Upper lobe of left lung (tissue), 4 donors: ENCODE data around the gene SPTAN1.
A peak's percentile ranks its signal among the peaks of the same experiment; 100 is the strongest.

ENCODE experiments used
- CTCF ChIP-seq, 6 experiments: fragments of 450-650 bp in 4 of 6; fragments of 200-600 bp in 2 of 6; sonication (generic) in 2 of 6; IDR thresholded peaks; one replicate each; pipeline ENCODE4 v1.5.1; 2016 to 2019; ENCODE audit warnings: antibody characterized with exemption in 6 of 6
- EP300 ChIP-seq, 4 donors: sonication (generic); formaldehyde crosslinking; IDR thresholded peaks; one replicate each; pipeline ENCODE4 v1.5.1; 2017; ENCODE audit warnings: antibody characterized with exemption in 4 of 4, control low read depth in 2 of 4
- POLR2A ChIP-seq, 4 donors: fragments of 450-650 bp; IDR thresholded peaks; one replicate each; pipeline ENCODE4 v1.5.1; 2016 to 2017; ENCODE audit warnings: antibody characterized with exemption in 4 of 4, mild to moderate bottlenecking in 2 of 4
- POLR2AphosphoS5 ChIP-seq, 2 donors: sonication (generic); formaldehyde crosslinking; IDR thresholded peaks; one replicate each; pipeline ENCODE4 v1.5.1; 2017; ENCODE audit warnings: antibody characterized with exemption in 2 of 2

DNA sequence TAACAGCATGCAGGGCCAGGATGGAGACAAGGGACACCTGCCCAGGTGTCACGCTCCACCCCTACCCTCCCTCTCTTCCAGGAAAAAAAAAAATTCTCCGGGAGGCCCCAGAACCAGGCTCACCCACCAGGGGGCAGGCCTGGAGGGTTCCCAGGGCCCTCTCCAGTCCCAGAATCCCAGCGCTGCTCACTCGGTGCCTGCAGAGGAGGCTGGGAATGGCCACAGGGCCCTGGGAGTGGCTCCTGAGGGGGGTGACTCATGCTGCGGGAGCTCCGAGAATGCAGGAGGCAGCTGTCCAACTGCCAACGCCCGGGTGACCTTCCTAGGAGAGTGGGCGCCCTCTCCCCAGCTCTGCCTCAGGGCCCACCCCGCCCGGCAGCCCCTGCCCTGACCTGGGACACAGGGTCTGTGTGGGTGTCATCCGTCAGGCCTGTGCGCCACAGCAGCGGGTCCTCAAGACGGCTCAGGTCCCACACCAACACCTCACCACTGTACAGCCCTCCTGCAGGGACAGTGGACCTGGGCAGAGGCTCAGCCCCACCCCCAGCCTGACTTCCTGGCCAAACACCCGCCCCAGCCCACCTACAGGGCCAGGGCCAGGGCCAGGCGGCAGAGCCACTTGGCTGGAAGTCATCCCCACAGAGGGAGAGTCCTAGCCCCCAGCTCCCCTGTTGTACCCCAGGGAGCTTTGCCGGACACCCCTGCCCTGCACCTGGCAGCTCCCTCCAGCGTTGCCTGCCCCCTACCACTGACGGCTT lies 83.1 kb downstream of the SPTAN1 start:
- TF ChIP-seq EP300 (IDR thresholded peaks at IDR 0.05) (peak in 2 of 4 donors; percentile 34 to 56), POLR2AphosphoS5 (IDR thresholded peaks at IDR 0.05) (peak; percentile 50 to 63), CTCF (IDR thresholded peaks at IDR 0.05) (peak; percentile 59 to 86 (median 70)), POLR2A (IDR thresholded peaks at IDR 0.05) (peak in 2 of 4 donors; percentile 51 to 54)
